WTC11 (cell line): ENCODE measurements around the gene NOP16.

Source experiments
- ATF1 ChIP-seq: sonication (generic); formaldehyde crosslinking; IDR thresholded peaks from 2 replicates; pipeline ENCODE4 v1.8.1; 2023; ENCODE audit warnings: mild to moderate bottlenecking, moderate library complexity, missing genetic modification reagents
- EMX1 ChIP-seq: fragments of 250-450 bp; sonication (Bioruptor Pico); IDR thresholded peaks from 2 replicates; pipeline ENCODE4 v1.8.0; 2021; ENCODE audit warnings: mild to moderate bottlenecking
- JUN ChIP-seq: sonication (generic); formaldehyde crosslinking; IDR thresholded peaks from 2 replicates; pipeline ENCODE4 v1.8.0; 2023; ENCODE audit warnings: mild to moderate bottlenecking, missing genetic modification reagents
- NR2C2 ChIP-seq: sonication (generic); formaldehyde crosslinking; IDR thresholded peaks from 2 replicates; pipeline ENCODE4 v1.8.0; 2022; ENCODE audit warnings: mild to moderate bottlenecking, missing genetic modification reagents
- NR3C1 ChIP-seq: sonication (generic); formaldehyde crosslinking; conservative IDR thresholded peaks from 2 replicates; pipeline ENCODE4 v1.8.1; 2023; ENCODE audit warnings: low read depth, mild to moderate bottlenecking, missing genetic modification reagents
- RELA ChIP-seq: sonication (generic); formaldehyde crosslinking; IDR thresholded peaks from 2 replicates; pipeline ENCODE4 v1.8.1; 2022; ENCODE audit warnings: missing genetic modification reagents, mild to moderate bottlenecking, borderline replicate concordance
- SP1 ChIP-seq: sonication (generic); formaldehyde crosslinking; conservative IDR thresholded peaks from 2 replicates; pipeline ENCODE4 v1.8.1; 2022; ENCODE audit warnings: missing genetic modification reagents
- TF ChIP-seq, protein P1 (sequence below): sonication (generic); formaldehyde crosslinking; IDR thresholded peaks from 2 replicates; pipeline ENCODE4 v1.8.0; 2022; ENCODE audit warnings: mild to moderate bottlenecking, missing genetic modification reagents
- TF ChIP-seq, protein P2 (sequence below): sonication (generic); formaldehyde crosslinking; IDR thresholded peaks from 2 replicates; pipeline ENCODE4 v1.8.1; 2023; ENCODE audit warnings: mild to moderate bottlenecking, moderate library complexity, missing genetic modification reagents
- TF ChIP-seq, protein P3 (sequence below): fragments of 200-600 bp; IDR thresholded peaks from 2 replicates; pipeline ENCODE4 v1.8.0; 2022; ENCODE audit warnings: antibody characterized with exemption
- TF ChIP-seq, protein P4 (sequence below): sonication (generic); formaldehyde crosslinking; IDR thresholded peaks from 2 replicates; pipeline ENCODE4 v1.8.1; 2023; ENCODE audit warnings: mild to moderate bottlenecking, missing genetic modification reagents, moderate library complexity
- TF ChIP-seq, protein P5 (sequence below): sonication (generic); formaldehyde crosslinking; IDR thresholded peaks from 2 replicates; pipeline ENCODE4 v1.8.1; 2023; ENCODE audit warnings: mild to moderate bottlenecking, missing genetic modification reagents
- TF ChIP-seq, protein P6 (sequence below): sonication (generic); formaldehyde crosslinking; IDR thresholded peaks from 2 replicates; pipeline ENCODE4 v1.8.0; 2023; ENCODE audit warnings: missing genetic modification reagents, mild to moderate bottlenecking, borderline replicate concordance

DNA sequence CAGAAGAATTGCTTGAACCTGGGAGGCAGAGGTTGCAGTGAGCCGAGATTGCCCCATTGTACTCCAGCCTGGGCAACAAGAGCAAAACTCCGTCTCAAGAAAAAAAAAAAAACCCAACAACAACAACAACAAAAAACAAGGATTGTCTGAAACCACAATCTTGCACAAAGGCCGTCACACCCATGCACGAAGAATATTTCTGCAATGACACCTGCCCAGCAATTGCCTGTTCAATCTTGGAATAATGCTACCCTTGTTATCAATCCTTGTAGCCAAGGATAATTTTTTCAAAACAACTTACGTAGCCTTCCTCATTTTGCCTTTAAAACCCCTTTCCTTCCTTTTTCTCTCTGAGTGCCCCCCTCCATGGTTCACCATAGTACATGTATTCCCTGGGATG lies 31.7 kb upstream of the NOP16 start:
- TF ChIP-seq, protein P1, sequence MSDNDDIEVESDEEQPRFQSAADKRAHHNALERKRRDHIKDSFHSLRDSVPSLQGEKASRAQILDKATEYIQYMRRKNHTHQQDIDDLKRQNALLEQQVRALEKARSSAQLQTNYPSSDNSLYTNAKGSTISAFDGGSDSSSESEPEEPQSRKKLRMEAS, result no peak
- TF ChIP-seq, protein P2, sequence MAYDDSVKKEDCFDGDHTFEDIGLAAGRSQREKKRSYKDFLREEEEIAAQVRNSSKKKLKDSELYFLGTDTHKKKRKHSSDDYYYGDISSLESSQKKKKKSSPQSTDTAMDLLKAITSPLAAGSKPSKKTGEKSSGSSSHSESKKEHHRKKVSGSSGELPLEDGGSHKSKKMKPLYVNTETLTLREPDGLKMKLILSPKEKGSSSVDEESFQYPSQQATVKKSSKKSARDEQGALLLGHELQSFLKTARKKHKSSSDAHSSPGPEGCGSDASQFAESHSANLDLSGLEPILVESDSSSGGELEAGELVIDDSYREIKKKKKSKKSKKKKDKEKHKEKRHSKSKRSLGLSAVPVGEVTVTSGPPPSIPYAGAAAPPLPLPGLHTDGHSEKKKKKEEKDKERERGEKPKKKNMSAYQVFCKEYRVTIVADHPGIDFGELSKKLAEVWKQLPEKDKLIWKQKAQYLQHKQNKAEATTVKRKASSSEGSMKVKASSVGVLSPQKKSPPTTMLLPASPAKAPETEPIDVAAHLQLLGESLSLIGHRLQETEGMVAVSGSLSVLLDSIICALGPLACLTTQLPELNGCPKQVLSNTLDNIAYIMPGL (CRISPR knock-in tag), result no peak
- TF ChIP-seq, protein P3, sequence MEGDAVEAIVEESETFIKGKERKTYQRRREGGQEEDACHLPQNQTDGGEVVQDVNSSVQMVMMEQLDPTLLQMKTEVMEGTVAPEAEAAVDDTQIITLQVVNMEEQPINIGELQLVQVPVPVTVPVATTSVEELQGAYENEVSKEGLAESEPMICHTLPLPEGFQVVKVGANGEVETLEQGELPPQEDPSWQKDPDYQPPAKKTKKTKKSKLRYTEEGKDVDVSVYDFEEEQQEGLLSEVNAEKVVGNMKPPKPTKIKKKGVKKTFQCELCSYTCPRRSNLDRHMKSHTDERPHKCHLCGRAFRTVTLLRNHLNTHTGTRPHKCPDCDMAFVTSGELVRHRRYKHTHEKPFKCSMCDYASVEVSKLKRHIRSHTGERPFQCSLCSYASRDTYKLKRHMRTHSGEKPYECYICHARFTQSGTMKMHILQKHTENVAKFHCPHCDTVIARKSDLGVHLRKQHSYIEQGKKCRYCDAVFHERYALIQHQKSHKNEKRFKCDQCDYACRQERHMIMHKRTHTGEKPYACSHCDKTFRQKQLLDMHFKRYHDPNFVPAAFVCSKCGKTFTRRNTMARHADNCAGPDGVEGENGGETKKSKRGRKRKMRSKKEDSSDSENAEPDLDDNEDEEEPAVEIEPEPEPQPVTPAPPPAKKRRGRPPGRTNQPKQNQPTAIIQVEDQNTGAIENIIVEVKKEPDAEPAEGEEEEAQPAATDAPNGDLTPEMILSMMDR, result no peak
- no peak for TF ChIP-seq RELA (CRISPR knock-in tag)
- TF ChIP-seq NR3C1, result no peak
- TF ChIP-seq ATF1 (CRISPR knock-in tag), result no peak
- no peak for TF ChIP-seq JUN
- TF ChIP-seq EMX1 (CRISPR knock-in tag), result no peak
- TF ChIP-seq, protein P4, sequence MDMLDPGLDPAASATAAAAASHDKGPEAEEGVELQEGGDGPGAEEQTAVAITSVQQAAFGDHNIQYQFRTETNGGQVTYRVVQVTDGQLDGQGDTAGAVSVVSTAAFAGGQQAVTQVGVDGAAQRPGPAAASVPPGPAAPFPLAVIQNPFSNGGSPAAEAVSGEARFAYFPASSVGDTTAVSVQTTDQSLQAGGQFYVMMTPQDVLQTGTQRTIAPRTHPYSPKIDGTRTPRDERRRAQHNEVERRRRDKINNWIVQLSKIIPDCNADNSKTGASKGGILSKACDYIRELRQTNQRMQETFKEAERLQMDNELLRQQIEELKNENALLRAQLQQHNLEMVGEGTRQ (CRISPR knock-in tag), result no peak
- TF ChIP-seq, protein P5, sequence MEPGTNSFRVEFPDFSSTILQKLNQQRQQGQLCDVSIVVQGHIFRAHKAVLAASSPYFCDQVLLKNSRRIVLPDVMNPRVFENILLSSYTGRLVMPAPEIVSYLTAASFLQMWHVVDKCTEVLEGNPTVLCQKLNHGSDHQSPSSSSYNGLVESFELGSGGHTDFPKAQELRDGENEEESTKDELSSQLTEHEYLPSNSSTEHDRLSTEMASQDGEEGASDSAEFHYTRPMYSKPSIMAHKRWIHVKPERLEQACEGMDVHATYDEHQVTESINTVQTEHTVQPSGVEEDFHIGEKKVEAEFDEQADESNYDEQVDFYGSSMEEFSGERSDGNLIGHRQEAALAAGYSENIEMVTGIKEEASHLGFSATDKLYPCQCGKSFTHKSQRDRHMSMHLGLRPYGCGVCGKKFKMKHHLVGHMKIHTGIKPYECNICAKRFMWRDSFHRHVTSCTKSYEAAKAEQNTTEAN (CRISPR knock-in tag), result no peak
- no peak for TF ChIP-seq NR2C2 (CRISPR knock-in tag)
- TF ChIP-seq, protein P6, sequence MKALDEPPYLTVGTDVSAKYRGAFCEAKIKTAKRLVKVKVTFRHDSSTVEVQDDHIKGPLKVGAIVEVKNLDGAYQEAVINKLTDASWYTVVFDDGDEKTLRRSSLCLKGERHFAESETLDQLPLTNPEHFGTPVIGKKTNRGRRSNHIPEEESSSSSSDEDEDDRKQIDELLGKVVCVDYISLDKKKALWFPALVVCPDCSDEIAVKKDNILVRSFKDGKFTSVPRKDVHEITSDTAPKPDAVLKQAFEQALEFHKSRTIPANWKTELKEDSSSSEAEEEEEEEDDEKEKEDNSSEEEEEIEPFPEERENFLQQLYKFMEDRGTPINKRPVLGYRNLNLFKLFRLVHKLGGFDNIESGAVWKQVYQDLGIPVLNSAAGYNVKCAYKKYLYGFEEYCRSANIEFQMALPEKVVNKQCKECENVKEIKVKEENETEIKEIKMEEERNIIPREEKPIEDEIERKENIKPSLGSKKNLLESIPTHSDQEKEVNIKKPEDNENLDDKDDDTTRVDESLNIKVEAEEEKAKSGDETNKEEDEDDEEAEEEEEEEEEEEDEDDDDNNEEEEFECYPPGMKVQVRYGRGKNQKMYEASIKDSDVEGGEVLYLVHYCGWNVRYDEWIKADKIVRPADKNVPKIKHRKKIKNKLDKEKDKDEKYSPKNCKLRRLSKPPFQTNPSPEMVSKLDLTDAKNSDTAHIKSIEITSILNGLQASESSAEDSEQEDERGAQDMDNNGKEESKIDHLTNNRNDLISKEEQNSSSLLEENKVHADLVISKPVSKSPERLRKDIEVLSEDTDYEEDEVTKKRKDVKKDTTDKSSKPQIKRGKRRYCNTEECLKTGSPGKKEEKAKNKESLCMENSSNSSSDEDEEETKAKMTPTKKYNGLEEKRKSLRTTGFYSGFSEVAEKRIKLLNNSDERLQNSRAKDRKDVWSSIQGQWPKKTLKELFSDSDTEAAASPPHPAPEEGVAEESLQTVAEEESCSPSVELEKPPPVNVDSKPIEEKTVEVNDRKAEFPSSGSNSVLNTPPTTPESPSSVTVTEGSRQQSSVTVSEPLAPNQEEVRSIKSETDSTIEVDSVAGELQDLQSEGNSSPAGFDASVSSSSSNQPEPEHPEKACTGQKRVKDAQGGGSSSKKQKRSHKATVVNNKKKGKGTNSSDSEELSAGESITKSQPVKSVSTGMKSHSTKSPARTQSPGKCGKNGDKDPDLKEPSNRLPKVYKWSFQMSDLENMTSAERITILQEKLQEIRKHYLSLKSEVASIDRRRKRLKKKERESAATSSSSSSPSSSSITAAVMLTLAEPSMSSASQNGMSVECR (CRISPR knock-in tag), result no peak
- no peak for TF ChIP-seq SP1 (CRISPR knock-in tag)
